IPS-18c (cell line): ENCODE measurements around the gene CYB5D1.
"Not testable (repeated sequence)": the region's sequence is repeated elsewhere in the genome, so short reads cannot be mapped to it uniquely, and the experiment has no call there.

Source experiments
- H3K4me3 ChIP-seq: 2 replicates; pipeline ENCODE4 v1.7.0; 2013; ENCODE audit warnings: low read depth, mild to moderate bottlenecking, low read length, moderate library complexity; ENCODE audit not compliant: insufficient read depth
- H3K9me3 ChIP-seq: one replicate; pipeline ENCODE4 v1.6.1; 2013; ENCODE audit warnings: mild to moderate bottlenecking, low read length, moderate library complexity; ENCODE audit not compliant: control insufficient read depth, insufficient read depth

The CYB5D1 gene

DNA sequence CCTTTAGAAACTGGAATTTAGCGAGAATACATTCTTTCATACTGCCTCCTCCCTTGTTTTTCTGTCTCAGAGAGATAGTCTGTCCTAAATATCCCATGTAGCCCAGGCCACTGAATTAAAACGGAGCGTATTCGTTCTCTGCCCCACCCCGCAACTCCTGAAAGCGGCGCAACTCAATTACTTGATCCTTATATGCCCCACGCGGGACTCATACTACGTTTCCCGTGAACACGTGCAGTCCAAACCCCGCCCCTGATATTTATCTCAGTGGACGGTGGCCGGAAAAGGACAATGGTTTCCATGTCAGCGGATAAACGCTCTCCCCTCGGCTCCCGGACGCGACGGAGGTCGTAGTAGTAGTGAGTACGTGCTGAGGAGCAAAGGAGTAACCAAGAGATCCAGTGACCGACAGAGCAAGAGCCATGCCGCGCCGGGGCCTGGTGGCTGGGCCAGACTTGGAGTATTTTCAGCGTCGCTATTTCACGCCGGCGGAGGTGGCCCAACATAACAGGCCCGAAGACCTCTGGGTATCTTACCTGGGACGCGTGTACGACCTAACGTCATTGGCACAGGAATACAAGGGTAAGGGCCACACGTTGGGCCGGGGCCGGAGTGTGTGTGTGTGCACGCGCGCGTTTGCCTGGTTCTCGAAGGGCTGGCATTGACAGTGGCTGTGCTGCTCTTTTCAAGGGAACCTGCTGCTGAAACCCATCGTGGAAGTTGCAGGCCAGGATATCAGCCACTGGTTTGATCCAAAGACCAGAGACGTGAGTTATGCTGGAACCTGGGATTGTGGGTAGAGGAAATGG is at the start of gene CYB5D1:
Gene CYB5D1 (plus strand): TSS at position 291 of the 809 bp plus-strand sequence. CDS start 132 bp downstream, at position 423.
- Histone ChIP-seq H3K9me3 (peaks cover 3% of the 10 kb centered on the region), H3K4me3 (peak within 1 kb of the TSS; percentile 79)

DNA sequence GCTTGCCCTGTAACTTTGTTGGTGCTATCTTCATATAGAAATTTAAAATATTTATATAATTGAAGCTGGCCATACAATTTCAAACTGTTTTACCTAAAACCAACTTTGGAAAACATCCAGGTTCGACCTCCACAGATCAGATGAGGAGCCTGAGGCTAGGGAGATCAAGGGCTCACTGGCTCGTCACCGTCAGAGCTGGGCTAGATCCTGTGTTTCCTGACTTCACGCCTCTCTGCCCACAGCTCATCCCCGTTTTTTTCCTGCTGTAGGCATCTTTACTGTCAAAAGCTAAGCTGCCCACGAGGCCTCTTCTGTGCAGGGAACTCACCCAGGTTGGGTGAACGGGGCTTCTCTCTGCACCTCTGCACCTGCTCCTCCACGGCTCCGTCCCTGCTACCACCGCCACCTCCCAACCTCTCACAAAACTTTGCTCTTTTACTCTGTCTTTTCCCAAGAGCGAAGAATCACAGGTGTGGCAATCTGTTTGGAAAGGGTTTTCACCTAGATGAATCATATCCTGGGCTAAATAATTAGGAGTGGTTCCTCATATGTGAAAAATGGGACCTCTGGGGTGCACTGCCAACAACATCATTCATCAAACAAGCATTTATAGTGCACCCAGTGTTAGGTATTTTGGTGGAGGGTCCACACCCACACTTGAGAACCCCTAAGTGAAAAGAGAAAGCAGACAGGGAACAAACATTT is 48.6 kb upstream of the CYB5D1 start:
- H3K4me3 ChIP-seq = no peak overlapping the region
- no peaks in the 10 kb centered on the region for H3K9me3 ChIP-seq

DNA sequence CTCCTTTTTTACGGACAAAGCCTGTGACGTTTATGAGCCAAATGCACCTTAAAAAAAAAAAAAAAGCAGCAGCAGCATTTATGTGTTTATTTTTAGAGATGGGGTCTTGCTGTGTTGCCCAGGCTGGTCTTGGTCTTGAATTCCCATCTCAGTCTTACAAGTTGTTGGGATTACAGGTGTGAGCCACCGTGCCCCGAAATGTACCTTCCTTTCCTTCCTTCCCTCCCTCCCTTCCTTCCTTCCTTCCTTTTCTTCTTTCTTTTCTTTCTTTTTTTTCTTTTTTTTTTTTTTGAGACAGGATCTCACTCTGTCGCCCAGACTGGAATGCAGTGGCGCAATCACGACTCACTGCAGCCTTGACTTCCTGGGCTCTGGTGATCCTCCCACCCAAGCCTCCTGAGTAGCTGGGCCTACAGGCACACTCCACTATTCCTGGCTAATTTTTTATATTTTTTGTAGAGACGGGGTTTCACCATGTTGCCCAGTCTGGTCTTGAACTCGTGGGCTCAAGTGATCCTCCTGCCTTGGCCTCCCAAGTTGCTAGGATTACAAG is 47.9 kb upstream of the CYB5D1 start:
- H3K4me3 ChIP-seq, H3K9me3 ChIP-seq: not testable (repeated sequence)

GRCh38 chr17:7811251-7811650 is 46.6 kb upstream of the CYB5D1 start:
- Histone ChIP-seq H3K9me3 (no peaks in the 10 kb centered on the region), H3K4me3 (no peak overlapping the region)

DNA sequence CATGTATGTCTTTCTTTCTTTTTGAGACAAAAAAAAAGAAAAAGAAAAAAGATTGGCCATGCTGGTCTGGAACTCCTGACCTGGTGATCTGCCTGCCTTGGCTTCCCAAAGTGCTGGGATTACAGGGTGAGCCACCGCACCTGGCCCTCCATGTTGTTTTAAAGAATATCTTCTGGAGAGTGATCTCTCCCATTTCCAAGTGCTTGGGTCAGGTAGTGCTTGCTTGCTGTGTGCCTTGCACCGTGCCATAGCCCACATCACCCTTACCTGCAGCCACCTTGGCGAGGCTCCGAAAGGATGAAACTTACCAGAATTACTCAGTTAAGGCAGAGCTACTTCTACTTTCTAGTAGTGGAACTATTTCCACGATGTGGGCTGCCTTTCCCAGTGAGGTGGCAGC is 42.8 kb upstream of the CYB5D1 start:
- Histone ChIP-seq H3K9me3 (no peaks in the 10 kb centered on the region), H3K4me3 (no peak overlapping the region)

DNA sequence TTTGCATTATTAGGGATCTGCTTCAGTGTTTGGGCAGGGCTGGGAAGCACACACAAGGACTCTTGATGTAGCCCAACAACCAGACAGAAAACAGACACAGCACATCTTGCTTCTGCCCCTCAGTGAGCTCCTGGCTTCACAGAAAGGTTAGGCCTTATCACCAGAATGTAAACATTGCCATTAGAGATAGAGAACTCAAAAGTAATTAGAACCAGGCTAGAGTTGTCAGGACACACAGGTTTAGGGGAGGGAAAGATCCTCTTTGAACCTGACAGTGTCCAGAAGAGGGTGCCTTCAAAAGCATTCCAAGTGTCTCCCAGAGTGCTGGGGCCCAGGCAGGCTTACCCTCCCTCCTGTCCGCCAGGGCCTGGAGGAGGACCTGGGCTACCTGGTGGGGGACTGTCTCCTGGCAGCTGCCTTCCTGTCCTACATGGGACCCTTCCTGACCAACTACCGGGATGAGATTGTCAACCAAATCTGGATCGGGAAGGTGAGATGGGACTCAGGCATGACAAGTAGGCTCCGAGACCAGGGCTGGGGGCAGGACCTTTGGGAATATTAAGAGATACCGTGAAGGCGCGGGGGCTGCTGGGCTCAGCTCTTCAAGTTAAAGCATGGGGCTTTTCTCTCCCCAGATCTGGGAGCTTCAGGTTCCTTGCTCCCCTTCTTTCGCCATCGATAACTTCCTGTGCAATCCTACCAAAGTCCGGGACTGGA is 40.7 kb upstream of the CYB5D1 start:
- Histone ChIP-seq H3K4me3 (no peak overlapping the region), H3K9me3 (no peaks in the 10 kb centered on the region)

GRCh38 chr17:7817643-7817964 is 40.2 kb upstream of the CYB5D1 start:
- H3K4me3 ChIP-seq = no peak overlapping the region
- H3K9me3 ChIP-seq = no peaks in the 10 kb centered on the region

- Histone ChIP-seq H3K4me3 (no peak overlapping the region), H3K9me3 (no peaks in the 10 kb centered on the region)
Observed at GRCh38 chr17:7818026-7818425, 39.8 kb upstream of the CYB5D1 start.

GRCh38 chr17:7818746-7819645 is 38.8 kb upstream of the CYB5D1 start:
- H3K9me3 ChIP-seq = no peaks in the 10 kb centered on the region

DNA sequence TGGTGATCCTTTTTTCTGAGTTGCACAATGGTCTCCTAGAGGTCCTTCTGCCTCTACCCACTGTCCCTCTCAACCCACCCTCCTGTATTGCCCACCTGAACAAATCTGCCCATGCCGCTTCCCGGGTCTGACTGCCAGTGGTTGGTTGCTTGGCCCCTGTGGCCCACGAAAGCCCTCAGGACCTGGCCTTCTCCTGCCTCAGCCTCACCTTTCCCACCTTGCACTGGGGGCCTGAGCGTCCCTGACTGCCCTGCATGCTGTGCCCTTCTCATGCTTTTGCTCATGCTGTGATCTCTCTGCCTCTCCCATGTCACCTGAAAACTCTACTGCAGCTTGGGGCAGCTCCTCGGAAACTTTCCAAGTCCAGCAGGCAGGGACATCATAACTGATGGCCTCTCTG is 37.6 kb upstream of the CYB5D1 start:
- no peak overlapping the region for H3K4me3 ChIP-seq
- peaks cover 2% of the 10 kb centered on the region for H3K9me3 ChIP-seq

More at GRCh38 chr17:7818746-7819645, 38.8 kb upstream of the CYB5D1 start:
- no peak overlapping the region for H3K4me3 ChIP-seq

- Histone ChIP-seq H3K9me3 (peaks cover 2% of the 10 kb centered on the region), H3K4me3 (no peak overlapping the region)
Observed at GRCh38 chr17:7822126-7822525, 35.7 kb upstream of the CYB5D1 start.

DNA sequence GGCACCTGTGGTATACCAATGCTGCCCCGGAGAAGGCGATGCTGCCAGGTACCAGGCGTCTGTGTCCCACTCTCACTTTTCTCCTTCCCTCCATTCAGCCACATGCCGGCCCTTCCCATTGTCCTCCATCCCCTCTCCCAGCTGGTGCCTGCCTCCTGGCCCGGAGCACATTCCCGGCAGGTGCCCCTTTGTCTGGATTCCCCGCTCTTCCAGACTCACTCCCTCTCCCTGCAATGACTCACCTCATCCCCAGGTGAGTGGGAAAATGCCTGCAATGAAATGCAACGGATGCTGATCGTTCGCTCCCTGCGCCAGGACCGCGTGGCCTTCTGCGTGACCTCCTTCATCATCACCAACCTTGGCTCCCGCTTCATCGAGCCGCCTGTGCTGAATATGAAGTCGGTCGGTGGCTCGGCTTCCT is 34.2 kb upstream of the CYB5D1 start:
- H3K4me3 ChIP-seq = no peak overlapping the region
- peaks cover 2% of the 10 kb centered on the region for H3K9me3 ChIP-seq

- no peak overlapping the region for H3K4me3 ChIP-seq
- peaks cover 2% of the 10 kb centered on the region for H3K9me3 ChIP-seq
Observed at GRCh38 chr17:7824021-7824924, 33.5 kb upstream of the CYB5D1 start.

GRCh38 chr17:7825206-7825990 is 32.4 kb upstream of the CYB5D1 start:
- no peak overlapping the region for H3K4me3 ChIP-seq

GRCh38 chr17:7830616-7831015 is 27.2 kb upstream of the CYB5D1 start:
- Histone ChIP-seq H3K4me3 (no peak overlapping the region), H3K9me3 (peaks cover 2% of the 10 kb centered on the region)

More at GRCh38 chr17:7825206-7825990, 32.4 kb upstream of the CYB5D1 start:
- peaks cover 4% of the 10 kb centered on the region for H3K9me3 ChIP-seq
